ENCODE results near the gene PPM1H. TPM values are rescaled to one million over a fixed set of nuclear protein-coding genes. Genes with fewer than 3 reads are reported as not detected.

The PPM1H gene
- polyA plus RNA-seq, 1 of the 3 experiments (the other 2 are of a cell fraction), result 0.13 TPM

DNA sequence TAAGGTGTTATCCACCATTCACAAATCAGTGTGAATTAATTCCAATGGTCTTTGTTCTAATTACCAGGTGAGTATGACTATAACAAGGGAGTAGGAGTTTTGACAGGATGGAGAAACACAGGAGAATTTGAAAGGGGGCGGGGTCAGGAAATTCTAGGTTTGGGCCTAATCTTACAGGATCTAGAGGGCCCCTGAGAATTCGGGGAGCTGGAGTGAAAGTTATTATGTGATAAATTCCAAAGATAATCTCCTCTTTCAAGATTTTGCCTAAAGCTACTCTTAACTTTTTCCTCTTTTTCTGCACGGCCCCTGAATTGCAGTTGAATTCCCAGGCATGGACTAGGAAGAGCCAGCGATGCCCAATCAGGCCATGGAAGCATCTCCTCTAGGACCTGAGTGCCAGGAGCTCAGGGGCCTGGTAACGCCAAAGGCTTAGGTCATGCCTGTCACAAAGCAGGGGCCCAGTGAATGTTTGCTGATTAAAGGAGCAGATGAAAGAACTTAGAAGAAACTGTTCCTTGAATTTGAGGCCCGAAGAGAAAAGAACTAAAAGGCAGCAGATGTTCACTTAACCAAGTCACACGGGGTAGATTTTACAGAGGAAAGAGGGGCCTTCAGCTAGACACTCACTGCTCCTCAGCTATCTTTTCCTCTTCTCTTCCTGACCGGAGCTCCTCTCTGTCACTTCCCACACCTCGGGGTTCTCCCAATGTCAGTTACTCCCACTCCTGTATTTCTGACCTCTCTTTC is 195.5 kb downstream of the PPM1H start:
- H3K9me2 ChIP-seq, result no peaks in the 10 kb centered on the region
- POLR2A ChIA-PET, result no interaction called here
- H3K9me3 ChIP-seq, result no peaks in the 10 kb centered on the region
- CTCF ChIA-PET, result interaction anchor here (1.4 kb wide), 1 partner anchor 20 kb away, joined by 3 read pairs; no protein-coding TSS in a partner anchor
- no peaks in the 10 kb centered on the region for H3K36me3 ChIP-seq (replicated peaks in 1 of 2; ENCODE audit: control insufficient read depth in 1 of 2, insufficient read depth in 2 of 2, low read length in 1 of 2)
- H3K4me1 ChIP-seq (ENCODE audit: control insufficient read depth in 1 of 2, insufficient read depth in 2 of 2, low read depth in 1 of 2, low read length in 1 of 2), result peaks cover 0 to 3% of the 10 kb centered on the region in 2 experiments; a peak in 1 of 4 replicates
- WGBS (ENCODE audit: low lambda C conversion rate), result 97% methylated on average over 9 of the region's 9 CpGs
- H2AFZ ChIP-seq (ENCODE audit: low read depth), result peak overlapping the region; percentile 57; the same call in 1 of the 2 replicates
- no peaks in the 10 kb centered on the region for H3F3A ChIP-seq (replicated peaks; ENCODE audit: insufficient read depth)
- H3K27ac ChIP-seq (ENCODE audit: low read depth in 2 of 2, low read length in 1 of 2), result no peak overlapping the region
- H3K4me3 ChIP-seq (ENCODE audit: low read depth in 2 of 2, low read length in 1 of 2), result no peak overlapping the region
- no peaks in the 10 kb centered on the region for H3K27me3 ChIP-seq (ENCODE audit: insufficient read depth)
- no peak for DNase-seq
- H3K79me2 ChIP-seq (ENCODE audit: insufficient read depth), result no peaks in the 10 kb centered on the region
- TF ChIP-seq GABPA (IDR thresholded peaks at IDR 0.05; ENCODE audit: low read depth), result no peak
- TF ChIP-seq NFIC (IDR thresholded peaks at IDR 0.05; ENCODE audit: borderline replicate concordance), result no peak
- TF ChIP-seq FOXJ3 (CRISPR knock-in tag; IDR thresholded peaks at IDR 0.05), result no peak
- no peak for TF ChIP-seq GATA2 (CRISPR knock-in tag; IDR thresholded peaks at IDR 0.05)
- TF ChIP-seq FOXM1 (IDR thresholded peaks at IDR 0.05; ENCODE audit: low read depth), result no peak
- TF ChIP-seq EP300 (IDR thresholded peaks at IDR 0.05; ENCODE audit: borderline replicate concordance in 1 of 2, low read depth in 1 of 2, low read length in 1 of 2), result no peak
- TF ChIP-seq TEAD4 (IDR thresholded peaks at IDR 0.05; ENCODE audit: borderline replicate concordance, insufficient read depth), result no peak
- no peak for TF ChIP-seq RCOR1 (IDR thresholded peaks at IDR 0.05; ENCODE audit: low read length)
- TF ChIP-seq ELF1 (IDR thresholded peaks at IDR 0.05), result no peak
- TF ChIP-seq CHD2 (IDR thresholded peaks at IDR 0.05; ENCODE audit: low read length, partially characterized antibody), result no peak
- TF ChIP-seq RAD21 (IDR thresholded peaks at IDR 0.05; ENCODE audit: low read length), result no peak
- TF ChIP-seq, protein P1, sequence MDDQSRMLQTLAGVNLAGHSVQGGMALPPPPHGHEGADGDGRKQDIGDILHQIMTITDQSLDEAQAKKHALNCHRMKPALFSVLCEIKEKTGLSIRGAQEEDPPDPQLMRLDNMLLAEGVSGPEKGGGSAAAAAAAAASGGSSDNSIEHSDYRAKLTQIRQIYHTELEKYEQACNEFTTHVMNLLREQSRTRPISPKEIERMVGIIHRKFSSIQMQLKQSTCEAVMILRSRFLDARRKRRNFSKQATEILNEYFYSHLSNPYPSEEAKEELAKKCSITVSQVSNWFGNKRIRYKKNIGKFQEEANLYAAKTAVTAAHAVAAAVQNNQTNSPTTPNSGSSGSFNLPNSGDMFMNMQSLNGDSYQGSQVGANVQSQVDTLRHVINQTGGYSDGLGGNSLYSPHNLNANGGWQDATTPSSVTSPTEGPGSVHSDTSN (IDR thresholded peaks at IDR 0.05), result no peak
- no peak for TF ChIP-seq EZH2phosphoT487 (IDR thresholded peaks at IDR 0.05; ENCODE audit: borderline replicate concordance, low read depth)
- no peak overlapping the region for H3K9ac ChIP-seq
- H4K20me1 ChIP-seq (ENCODE audit: insufficient read depth), result no peaks in the 10 kb centered on the region
- H3K4me2 ChIP-seq, result no peak overlapping the region

DNA sequence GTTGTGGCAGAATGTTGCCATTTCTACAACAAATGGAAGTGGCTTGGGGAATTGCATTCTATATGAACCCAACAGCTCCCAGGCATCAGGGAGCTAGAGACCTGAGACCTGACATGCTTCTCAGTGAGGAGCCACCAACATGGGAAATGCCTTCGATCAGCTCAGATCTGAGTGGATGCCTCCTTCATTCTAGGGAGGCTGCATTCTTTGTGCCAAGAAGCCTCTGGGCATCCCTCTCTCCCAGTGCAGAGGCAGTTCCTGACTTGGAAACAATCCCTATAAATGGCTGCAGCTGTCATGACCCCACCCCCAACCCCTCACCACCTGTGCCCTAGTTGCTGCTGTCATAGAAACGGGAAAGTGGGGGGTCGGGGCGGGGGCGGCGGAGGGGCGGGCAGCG is 196.3 kb downstream of the PPM1H start:
- H3K36me3 ChIP-seq (replicated peaks in 1 of 2; ENCODE audit: control insufficient read depth in 1 of 2, insufficient read depth in 2 of 2, low read length in 1 of 2), result no peaks in the 10 kb centered on the region
- H3K79me2 ChIP-seq (ENCODE audit: insufficient read depth), result no peaks in the 10 kb centered on the region
- H3K4me3 ChIP-seq (ENCODE audit: low read depth in 2 of 2, low read length in 1 of 2), result no peak overlapping the region
- H2AFZ ChIP-seq (ENCODE audit: low read depth), result no peak overlapping the region
- ChIA-PET CTCF (interaction anchor here (1.4 kb wide), 1 partner anchor 19 kb away, joined by 3 read pairs; no protein-coding TSS in a partner anchor), POLR2A (no interaction called here)
- no peak overlapping the region for H3K9ac ChIP-seq
- no peaks in the 10 kb centered on the region for H3F3A ChIP-seq (replicated peaks; ENCODE audit: insufficient read depth)
- H3K9me2 ChIP-seq, result no peaks in the 10 kb centered on the region
- no peak overlapping the region for H3K4me2 ChIP-seq
- 87% methylated on average over 8 of the region's 8 CpGs for WGBS (ENCODE audit: low lambda C conversion rate)
- H3K27ac ChIP-seq (ENCODE audit: low read depth in 2 of 2, low read length in 1 of 2), result no peak overlapping the region
- H4K20me1 ChIP-seq (ENCODE audit: insufficient read depth), result no peaks in the 10 kb centered on the region
- no peaks in the 10 kb centered on the region for H3K9me3 ChIP-seq
- peaks cover 0 to 3% of the 10 kb centered on the region in 2 experiments; a peak in 1 of 4 replicates for H3K4me1 ChIP-seq (ENCODE audit: control insufficient read depth in 1 of 2, insufficient read depth in 2 of 2, low read depth in 1 of 2, low read length in 1 of 2)
- no peaks in the 10 kb centered on the region for H3K27me3 ChIP-seq (ENCODE audit: insufficient read depth)
- no peak for DNase-seq
- TF ChIP-seq SMC3 (IDR thresholded peaks at IDR 0.05; ENCODE audit: low read depth, low read length) (no peak), YY1 (IDR thresholded peaks at IDR 0.05; ENCODE audit: low read depth) (no peak), JUND (IDR thresholded peaks at IDR 0.05) (no peak), FOSL2 (IDR thresholded peaks at IDR 0.05; ENCODE audit: borderline replicate concordance, low read depth) (no peak), FOXM1 (IDR thresholded peaks at IDR 0.05; ENCODE audit: low read depth) (no peak), CHD2 (IDR thresholded peaks at IDR 0.05; ENCODE audit: low read length, partially characterized antibody) (no peak)
- TF ChIP-seq, protein P2, sequence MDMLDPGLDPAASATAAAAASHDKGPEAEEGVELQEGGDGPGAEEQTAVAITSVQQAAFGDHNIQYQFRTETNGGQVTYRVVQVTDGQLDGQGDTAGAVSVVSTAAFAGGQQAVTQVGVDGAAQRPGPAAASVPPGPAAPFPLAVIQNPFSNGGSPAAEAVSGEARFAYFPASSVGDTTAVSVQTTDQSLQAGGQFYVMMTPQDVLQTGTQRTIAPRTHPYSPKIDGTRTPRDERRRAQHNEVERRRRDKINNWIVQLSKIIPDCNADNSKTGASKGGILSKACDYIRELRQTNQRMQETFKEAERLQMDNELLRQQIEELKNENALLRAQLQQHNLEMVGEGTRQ (IDR thresholded peaks at IDR 0.05; ENCODE audit: borderline replicate concordance, low read depth, low read length), result no peak
- TF ChIP-seq, protein P3, sequence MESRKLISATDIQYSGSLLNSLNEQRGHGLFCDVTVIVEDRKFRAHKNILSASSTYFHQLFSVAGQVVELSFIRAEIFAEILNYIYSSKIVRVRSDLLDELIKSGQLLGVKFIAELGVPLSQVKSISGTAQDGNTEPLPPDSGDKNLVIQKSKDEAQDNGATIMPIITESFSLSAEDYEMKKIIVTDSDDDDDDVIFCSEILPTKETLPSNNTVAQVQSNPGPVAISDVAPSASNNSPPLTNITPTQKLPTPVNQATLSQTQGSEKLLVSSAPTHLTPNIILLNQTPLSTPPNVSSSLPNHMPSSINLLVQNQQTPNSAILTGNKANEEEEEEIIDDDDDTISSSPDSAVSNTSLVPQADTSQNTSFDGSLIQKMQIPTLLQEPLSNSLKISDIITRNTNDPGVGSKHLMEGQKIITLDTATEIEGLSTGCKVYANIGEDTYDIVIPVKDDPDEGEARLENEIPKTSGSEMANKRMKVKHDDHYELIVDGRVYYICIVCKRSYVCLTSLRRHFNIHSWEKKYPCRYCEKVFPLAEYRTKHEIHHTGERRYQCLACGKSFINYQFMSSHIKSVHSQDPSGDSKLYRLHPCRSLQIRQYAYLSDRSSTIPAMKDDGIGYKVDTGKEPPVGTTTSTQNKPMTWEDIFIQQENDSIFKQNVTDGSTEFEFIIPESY (IDR thresholded peaks at IDR 0.05; ENCODE audit: borderline replicate concordance, low read depth), result no peak
- TF ChIP-seq, protein P4, sequence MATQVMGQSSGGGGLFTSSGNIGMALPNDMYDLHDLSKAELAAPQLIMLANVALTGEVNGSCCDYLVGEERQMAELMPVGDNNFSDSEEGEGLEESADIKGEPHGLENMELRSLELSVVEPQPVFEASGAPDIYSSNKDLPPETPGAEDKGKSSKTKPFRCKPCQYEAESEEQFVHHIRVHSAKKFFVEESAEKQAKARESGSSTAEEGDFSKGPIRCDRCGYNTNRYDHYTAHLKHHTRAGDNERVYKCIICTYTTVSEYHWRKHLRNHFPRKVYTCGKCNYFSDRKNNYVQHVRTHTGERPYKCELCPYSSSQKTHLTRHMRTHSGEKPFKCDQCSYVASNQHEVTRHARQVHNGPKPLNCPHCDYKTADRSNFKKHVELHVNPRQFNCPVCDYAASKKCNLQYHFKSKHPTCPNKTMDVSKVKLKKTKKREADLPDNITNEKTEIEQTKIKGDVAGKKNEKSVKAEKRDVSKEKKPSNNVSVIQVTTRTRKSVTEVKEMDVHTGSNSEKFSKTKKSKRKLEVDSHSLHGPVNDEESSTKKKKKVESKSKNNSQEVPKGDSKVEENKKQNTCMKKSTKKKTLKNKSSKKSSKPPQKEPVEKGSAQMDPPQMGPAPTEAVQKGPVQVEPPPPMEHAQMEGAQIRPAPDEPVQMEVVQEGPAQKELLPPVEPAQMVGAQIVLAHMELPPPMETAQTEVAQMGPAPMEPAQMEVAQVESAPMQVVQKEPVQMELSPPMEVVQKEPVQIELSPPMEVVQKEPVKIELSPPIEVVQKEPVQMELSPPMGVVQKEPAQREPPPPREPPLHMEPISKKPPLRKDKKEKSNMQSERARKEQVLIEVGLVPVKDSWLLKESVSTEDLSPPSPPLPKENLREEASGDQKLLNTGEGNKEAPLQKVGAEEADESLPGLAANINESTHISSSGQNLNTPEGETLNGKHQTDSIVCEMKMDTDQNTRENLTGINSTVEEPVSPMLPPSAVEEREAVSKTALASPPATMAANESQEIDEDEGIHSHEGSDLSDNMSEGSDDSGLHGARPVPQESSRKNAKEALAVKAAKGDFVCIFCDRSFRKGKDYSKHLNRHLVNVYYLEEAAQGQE (IDR thresholded peaks at IDR 0.05; ENCODE audit: low read depth, low read length), result no peak
